HG02885 (cell line): ENCODE measurements around the gene CEP250.

Source experiments
- ATAC-seq: cut with Tn5 transposase; IDR thresholded peaks from one replicate; pipeline ENCODE4 v1.9.1; 2021; ENCODE audit warnings: mild to moderate bottlenecking; ENCODE audit not compliant: unreplicated experiment, poor library complexity

CEP250 gene

GRCh38 chr20:35489717-35490116, 34.3 kb downstream of the CEP250 start:
- no peak for ATAC-seq

- ATAC-seq, result peak; percentile 92
Measured at GRCh38 chr20:35490736-35491181, 35.4 kb downstream of the CEP250 start.

GRCh38 chr20:35491823-35492222, 36.4 kb downstream of the CEP250 start:
- no peak for ATAC-seq

GRCh38 chr20:35492352-35492751, 37.0 kb downstream of the CEP250 start:
- ATAC-seq, result no peak

- no peak for ATAC-seq
Measured at GRCh38 chr20:35496481-35496880, 41.1 kb downstream of the CEP250 start.

- ATAC-seq, result no peak
Measured at GRCh38 chr20:35497320-35497719, 41.9 kb downstream of the CEP250 start.

- ATAC-seq, result no peak
Measured at GRCh38 chr20:35497780-35498189, 42.4 kb downstream of the CEP250 start.

GRCh38 chr20:35499271-35499670, 43.9 kb downstream of the CEP250 start:
- no peak for ATAC-seq

GRCh38 chr20:35502352-35502751, 47.0 kb downstream of the CEP250 start:
- ATAC-seq, result peak; percentile 71

GRCh38 chr20:35503281-35503680, 47.9 kb downstream of the CEP250 start:
- no peak for ATAC-seq

- no peak for ATAC-seq
Measured at GRCh38 chr20:35503841-35504561, 48.6 kb downstream of the CEP250 start.

- ATAC-seq, result no peak
Measured at GRCh38 chr20:35504751-35505150, 49.4 kb downstream of the CEP250 start.

- ATAC-seq, result no peak
Measured at GRCh38 chr20:35506179-35506578, 50.8 kb downstream of the CEP250 start.

GRCh38 chr20:35506872-35507638, 51.7 kb downstream of the CEP250 start:
- ATAC-seq, result no peak

GRCh38 chr20:35508493-35509218, 53.3 kb downstream of the CEP250 start:
- ATAC-seq, result no peak

- no peak for ATAC-seq
Measured at GRCh38 chr20:35510951-35511735, 55.7 kb downstream of the CEP250 start.

- ATAC-seq, result no peak
Measured at GRCh38 chr20:35511814-35512420, 56.5 kb downstream of the CEP250 start.

GRCh38 chr20:35514371-35514932, 59.1 kb downstream of the CEP250 start:
- ATAC-seq, result no peak

GRCh38 chr20:35515341-35515740, 59.9 kb downstream of the CEP250 start:
- ATAC-seq, result no peak
